Measurements from ENCODE around the gene SNX25.

The SNX25 gene

DNA sequence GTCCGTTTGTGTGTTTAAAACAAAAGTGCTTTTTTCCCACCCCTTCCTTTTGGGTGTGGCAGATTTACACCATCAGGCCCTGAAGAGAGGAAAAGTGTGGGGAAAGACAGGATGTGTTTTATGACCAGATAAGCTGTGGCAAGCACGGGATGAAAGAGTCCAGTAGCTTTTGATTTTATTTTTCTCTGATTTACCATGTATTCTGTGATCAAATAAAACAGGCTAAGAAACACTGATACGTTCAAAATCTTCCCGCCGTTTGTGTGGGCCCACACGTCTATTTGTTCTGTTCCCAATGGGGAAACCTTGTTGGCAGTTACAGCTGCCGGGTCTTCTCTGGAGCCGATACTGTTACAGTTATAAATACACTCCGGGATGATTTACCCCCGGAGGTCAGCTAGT lies 175.5 kb downstream of the SNX25 start:
- TF ChIP-seq ZFP30 (CRISPR knock-in tag; IDR thresholded peaks at IDR 0.05) (no peak), ARNTL (CRISPR knock-in tag; IDR thresholded peaks at IDR 0.05; ENCODE audit: borderline replicate concordance, low read depth) (no peak), ZC3H10 (CRISPR knock-in tag; IDR thresholded peaks at IDR 0.05) (no peak), ISL1 (CRISPR knock-in tag; IDR thresholded peaks at IDR 0.05) (no peak), GLIS3 (CRISPR knock-in tag; IDR thresholded peaks at IDR 0.05) (no peak), ZNF565 (CRISPR knock-in tag; conservative IDR thresholded peaks at IDR 0.05; ENCODE audit: low read depth) (no peak), CSDC2 (CRISPR knock-in tag; IDR thresholded peaks at IDR 0.05) (no peak)
- ATAC-seq: no peak

DNA sequence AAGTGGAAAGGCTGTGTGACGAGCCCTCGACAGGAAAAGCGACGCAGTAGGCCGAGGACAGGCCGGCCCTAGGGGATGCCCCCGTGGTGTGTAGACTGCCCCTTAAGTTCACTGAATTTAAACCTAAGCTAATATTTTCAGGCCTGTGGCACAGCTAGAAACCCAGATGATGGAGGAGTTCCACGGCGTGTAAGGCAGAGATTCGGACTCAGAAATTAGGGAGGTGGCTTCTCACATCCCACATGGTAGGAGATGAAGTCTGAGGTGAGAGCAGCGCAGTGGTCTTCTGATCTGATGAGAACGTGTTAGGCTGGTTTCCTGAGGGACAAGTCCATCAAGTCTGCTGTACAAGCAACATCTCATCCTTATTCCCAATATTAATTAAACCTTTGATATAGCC lies 178.6 kb downstream of the SNX25 start:
- no peak; the same call in 2 of the 3 replicates for ATAC-seq
- TF ChIP-seq, protein P1, sequence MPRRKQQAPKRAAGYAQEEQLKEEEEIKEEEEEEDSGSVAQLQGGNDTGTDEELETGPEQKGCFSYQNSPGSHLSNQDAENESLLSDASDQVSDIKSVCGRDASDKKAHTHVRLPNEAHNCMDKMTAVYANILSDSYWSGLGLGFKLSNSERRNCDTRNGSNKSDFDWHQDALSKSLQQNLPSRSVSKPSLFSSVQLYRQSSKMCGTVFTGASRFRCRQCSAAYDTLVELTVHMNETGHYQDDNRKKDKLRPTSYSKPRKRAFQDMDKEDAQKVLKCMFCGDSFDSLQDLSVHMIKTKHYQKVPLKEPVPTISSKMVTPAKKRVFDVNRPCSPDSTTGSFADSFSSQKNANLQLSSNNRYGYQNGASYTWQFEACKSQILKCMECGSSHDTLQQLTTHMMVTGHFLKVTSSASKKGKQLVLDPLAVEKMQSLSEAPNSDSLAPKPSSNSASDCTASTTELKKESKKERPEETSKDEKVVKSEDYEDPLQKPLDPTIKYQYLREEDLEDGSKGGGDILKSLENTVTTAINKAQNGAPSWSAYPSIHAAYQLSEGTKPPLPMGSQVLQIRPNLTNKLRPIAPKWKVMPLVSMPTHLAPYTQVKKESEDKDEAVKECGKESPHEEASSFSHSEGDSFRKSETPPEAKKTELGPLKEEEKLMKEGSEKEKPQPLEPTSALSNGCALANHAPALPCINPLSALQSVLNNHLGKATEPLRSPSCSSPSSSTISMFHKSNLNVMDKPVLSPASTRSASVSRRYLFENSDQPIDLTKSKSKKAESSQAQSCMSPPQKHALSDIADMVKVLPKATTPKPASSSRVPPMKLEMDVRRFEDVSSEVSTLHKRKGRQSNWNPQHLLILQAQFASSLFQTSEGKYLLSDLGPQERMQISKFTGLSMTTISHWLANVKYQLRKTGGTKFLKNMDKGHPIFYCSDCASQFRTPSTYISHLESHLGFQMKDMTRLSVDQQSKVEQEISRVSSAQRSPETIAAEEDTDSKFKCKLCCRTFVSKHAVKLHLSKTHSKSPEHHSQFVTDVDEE (CRISPR knock-in tag; IDR thresholded peaks at IDR 0.05): no peak
- TF ChIP-seq OSR1 (CRISPR knock-in tag; IDR thresholded peaks at IDR 0.05) (no peak), ZNF70 (CRISPR knock-in tag; IDR thresholded peaks at IDR 0.05) (no peak)

DNA sequence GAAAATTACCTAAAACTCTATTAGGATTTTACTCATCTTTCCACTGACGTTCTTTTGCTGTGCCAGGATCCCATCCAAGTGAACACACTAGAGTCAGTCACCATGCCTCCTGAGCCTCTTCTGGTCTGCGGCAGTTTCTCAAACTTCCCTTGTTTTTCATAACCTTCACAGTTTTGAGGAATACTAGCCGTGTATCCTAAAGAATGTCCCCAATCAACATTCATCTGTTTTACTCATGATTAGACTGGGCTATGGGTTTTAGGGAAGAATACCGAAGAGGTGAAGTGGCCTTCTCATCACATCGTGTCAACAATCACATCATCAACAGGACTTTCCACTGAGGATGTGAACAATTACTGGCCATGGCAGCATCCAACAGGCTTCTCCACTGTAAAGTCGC lies 181.5 kb downstream of the SNX25 start:
- ATAC-seq: no peak
- no peak for TF ChIP-seq RARB (CRISPR knock-in tag; IDR thresholded peaks at IDR 0.05)
- no peak for TF ChIP-seq ISL1 (CRISPR knock-in tag; IDR thresholded peaks at IDR 0.05)
- TF ChIP-seq, protein P2, sequence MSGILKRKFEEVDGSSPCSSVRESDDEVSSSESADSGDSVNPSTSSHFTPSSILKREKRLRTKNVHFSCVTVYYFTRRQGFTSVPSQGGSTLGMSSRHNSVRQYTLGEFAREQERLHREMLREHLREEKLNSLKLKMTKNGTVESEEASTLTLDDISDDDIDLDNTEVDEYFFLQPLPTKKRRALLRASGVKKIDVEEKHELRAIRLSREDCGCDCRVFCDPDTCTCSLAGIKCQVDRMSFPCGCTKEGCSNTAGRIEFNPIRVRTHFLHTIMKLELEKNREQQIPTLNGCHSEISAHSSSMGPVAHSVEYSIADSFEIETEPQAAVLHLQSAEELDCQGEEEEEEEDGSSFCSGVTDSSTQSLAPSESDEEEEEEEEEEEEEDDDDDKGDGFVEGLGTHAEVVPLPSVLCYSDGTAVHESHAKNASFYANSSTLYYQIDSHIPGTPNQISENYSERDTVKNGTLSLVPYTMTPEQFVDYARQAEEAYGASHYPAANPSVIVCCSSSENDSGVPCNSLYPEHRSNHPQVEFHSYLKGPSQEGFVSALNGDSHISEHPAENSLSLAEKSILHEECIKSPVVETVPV (CRISPR knock-in tag; IDR thresholded peaks at IDR 0.05): no peak
- TF ChIP-seq, protein P3, sequence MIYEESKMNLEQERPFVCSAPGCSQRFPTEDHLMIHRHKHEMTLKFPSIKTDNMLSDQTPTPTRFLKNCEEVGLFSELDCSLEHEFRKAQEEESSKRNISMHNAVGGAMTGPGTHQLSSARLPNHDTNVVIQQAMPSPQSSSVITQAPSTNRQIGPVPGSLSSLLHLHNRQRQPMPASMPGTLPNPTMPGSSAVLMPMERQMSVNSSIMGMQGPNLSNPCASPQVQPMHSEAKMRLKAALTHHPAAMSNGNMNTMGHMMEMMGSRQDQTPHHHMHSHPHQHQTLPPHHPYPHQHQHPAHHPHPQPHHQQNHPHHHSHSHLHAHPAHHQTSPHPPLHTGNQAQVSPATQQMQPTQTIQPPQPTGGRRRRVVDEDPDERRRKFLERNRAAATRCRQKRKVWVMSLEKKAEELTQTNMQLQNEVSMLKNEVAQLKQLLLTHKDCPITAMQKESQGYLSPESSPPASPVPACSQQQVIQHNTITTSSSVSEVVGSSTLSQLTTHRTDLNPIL (CRISPR knock-in tag; IDR thresholded peaks at IDR 0.05; ENCODE audit: low read depth): no peak
- no peak for TF ChIP-seq OSR1 (CRISPR knock-in tag; IDR thresholded peaks at IDR 0.05)
- no peak for TF ChIP-seq SNAI2 (CRISPR knock-in tag; IDR thresholded peaks at IDR 0.05)
- no peak for TF ChIP-seq PPARA (CRISPR knock-in tag; IDR thresholded peaks at IDR 0.05; ENCODE audit: borderline replicate concordance)
- no peak for TF ChIP-seq TOX (CRISPR knock-in tag; IDR thresholded peaks at IDR 0.05; ENCODE audit: borderline replicate concordance)
- TF ChIP-seq ZNF70 (CRISPR knock-in tag; IDR thresholded peaks at IDR 0.05): no peak
- no peak for TF ChIP-seq CSDC2 (CRISPR knock-in tag; IDR thresholded peaks at IDR 0.05)
- TF ChIP-seq, protein P4, sequence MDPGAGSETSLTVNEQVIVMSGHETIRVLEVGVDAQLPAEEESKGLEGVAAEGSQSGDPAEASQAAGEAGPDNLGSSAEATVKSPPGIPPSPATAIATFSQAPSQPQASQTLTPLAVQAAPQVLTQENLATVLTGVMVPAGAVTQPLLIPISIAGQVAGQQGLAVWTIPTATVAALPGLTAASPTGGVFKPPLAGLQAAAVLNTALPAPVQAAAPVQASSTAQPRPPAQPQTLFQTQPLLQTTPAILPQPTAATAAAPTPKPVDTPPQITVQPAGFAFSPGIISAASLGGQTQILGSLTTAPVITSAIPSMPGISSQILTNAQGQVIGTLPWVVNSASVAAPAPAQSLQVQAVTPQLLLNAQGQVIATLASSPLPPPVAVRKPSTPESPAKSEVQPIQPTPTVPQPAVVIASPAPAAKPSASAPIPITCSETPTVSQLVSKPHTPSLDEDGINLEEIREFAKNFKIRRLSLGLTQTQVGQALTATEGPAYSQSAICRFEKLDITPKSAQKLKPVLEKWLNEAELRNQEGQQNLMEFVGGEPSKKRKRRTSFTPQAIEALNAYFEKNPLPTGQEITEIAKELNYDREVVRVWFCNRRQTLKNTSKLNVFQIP (CRISPR knock-in tag; IDR thresholded peaks at IDR 0.05; ENCODE audit: borderline replicate concordance, low read depth): no peak
- no peak for TF ChIP-seq TCF4 (CRISPR knock-in tag; IDR thresholded peaks at IDR 0.05; ENCODE audit: borderline replicate concordance)

DNA sequence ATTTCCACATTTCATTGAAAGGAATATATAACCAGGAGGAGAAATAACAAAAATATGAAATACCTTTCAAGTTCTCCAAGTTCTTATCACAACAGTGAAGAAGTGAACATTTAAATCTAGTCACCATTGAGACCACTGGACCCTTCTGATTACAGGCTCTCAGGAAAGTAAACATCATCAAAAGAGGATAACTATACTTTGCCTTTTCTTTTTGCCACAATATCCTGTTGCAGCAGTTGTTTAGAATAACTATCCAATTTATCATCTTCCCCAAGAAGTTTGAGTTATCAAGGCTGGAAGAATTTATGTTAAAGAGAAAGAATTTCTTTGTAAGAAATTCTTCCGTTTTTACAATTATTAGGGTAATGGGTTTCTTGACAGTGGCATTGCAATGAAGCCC lies 182.8 kb downstream of the SNX25 start:
- TF ChIP-seq BACH2 (CRISPR knock-in tag; IDR thresholded peaks at IDR 0.05; ENCODE audit: borderline replicate concordance) (no peak), GLIS3 (CRISPR knock-in tag; IDR thresholded peaks at IDR 0.05) (no peak), ZFP30 (CRISPR knock-in tag; IDR thresholded peaks at IDR 0.05) (no peak), ARNTL (CRISPR knock-in tag; IDR thresholded peaks at IDR 0.05; ENCODE audit: borderline replicate concordance, low read depth) (no peak), SNAI2 (CRISPR knock-in tag; IDR thresholded peaks at IDR 0.05) (no peak), ZC3H10 (CRISPR knock-in tag; IDR thresholded peaks at IDR 0.05) (no peak)
- TF ChIP-seq, protein P3 (CRISPR knock-in tag; IDR thresholded peaks at IDR 0.05; ENCODE audit: low read depth): no peak
- TF ChIP-seq, protein P4 (CRISPR knock-in tag; IDR thresholded peaks at IDR 0.05; ENCODE audit: borderline replicate concordance, low read depth): no peak
- ATAC-seq: no peak
